Keratinocyte (primary cell): Measurements from ENCODE around the gene FBLN7. TPM values are rescaled to one million over a fixed set of nuclear protein-coding genes. Genes with fewer than 3 reads are reported as not detected.
"Not testable (repeated sequence)": the region's sequence is repeated elsewhere in the genome, so short reads cannot be mapped to it uniquely, and the experiment has no call there.

ENCODE experiments used
- DNase-seq: peaks from one replicate; pipeline ENCODE4 v3.0.0-alpha.2; 2011; ENCODE audit warnings: low read depth, missing footprints, low spot score
- FAIRE-seq: peaks from 2 replicates; lab custom pipeline; 2011; peaks lifted over from hg19 to GRCh38; lab: Jason Lieb, UNC
- H2AFZ ChIP-seq: 2 replicates; pipeline ENCODE4 v1.6.0; 2012; ENCODE audit warnings: low read length, control low read depth, inconsistent platforms; ENCODE audit not compliant: control insufficient read depth
- H3K27ac ChIP-seq: 2 replicates; pipeline ENCODE4 v1.5.1; 2011; ENCODE audit warnings: low read length; ENCODE audit not compliant: control insufficient read depth, insufficient read depth
- H3K27me3 ChIP-seq: 3 replicates; pipeline ENCODE4 v1.6.0; 2011; ENCODE audit warnings: low read length; ENCODE audit not compliant: control insufficient read depth, insufficient read depth; ENCODE audit errors: extremely low read depth
- H3K36me3 ChIP-seq, 2 experiments: 2 replicates in 1 of 2; 3 replicates in 1 of 2; pipeline ENCODE4 v1.5.1; 2011; ENCODE audit warnings: low read length in 2 of 2, mild to moderate bottlenecking in 1 of 2; ENCODE audit not compliant: control insufficient read depth in 2 of 2, insufficient read depth in 2 of 2; ENCODE audit errors: extremely low read depth in 1 of 2
- H3K4me1 ChIP-seq: 3 replicates; pipeline ENCODE4 v1.5.1; 2011; ENCODE audit warnings: low read length; ENCODE audit not compliant: control insufficient read depth, insufficient read depth; ENCODE audit errors: extremely low read depth
- H3K4me2 ChIP-seq: 3 replicates; pipeline ENCODE4 v1.6.0; 2011; ENCODE audit warnings: low read depth, low read length; ENCODE audit not compliant: control insufficient read depth, insufficient read depth; ENCODE audit errors: extremely low read depth
- H3K4me3 ChIP-seq, 3 experiments: fragments of 200-600 bp in 1 of 3; sonication (generic) in 1 of 3; 2 replicates in 2 of 3; 3 replicates in 1 of 3; pipeline ENCODE4 v1.5.1; 2011 to 2016; ENCODE audit warnings: low read length in 3 of 3, mild to moderate bottlenecking in 3 of 3, control low read depth in 2 of 3, inconsistent platforms in 1 of 3, low read depth in 1 of 3, mixed read lengths in 1 of 3, mixed run types in 1 of 3, moderate library complexity in 1 of 3; ENCODE audit not compliant: control insufficient read depth in 2 of 3, insufficient read depth in 2 of 3; ENCODE audit errors: extremely low read depth in 1 of 3
- H3K79me2 ChIP-seq: 2 replicates; pipeline ENCODE4 v1.6.0; 2012; ENCODE audit warnings: low read length; ENCODE audit not compliant: control insufficient read depth, insufficient read depth
- H3K9ac ChIP-seq: 3 replicates; pipeline ENCODE4 v1.6.0; 2011; ENCODE audit warnings: low read length; ENCODE audit not compliant: control insufficient read depth, insufficient read depth; ENCODE audit errors: extremely low read depth
- H3K9me1 ChIP-seq: 3 replicates; pipeline ENCODE4 v1.6.0; 2011; ENCODE audit warnings: low read length; ENCODE audit not compliant: control insufficient read depth, insufficient read depth; ENCODE audit errors: extremely low read depth
- H3K9me3 ChIP-seq: 2 replicates; pipeline ENCODE4 v1.5.1; 2012; ENCODE audit warnings: low read depth, low read length; ENCODE audit not compliant: control insufficient read depth
- H4K20me1 ChIP-seq: 3 replicates; pipeline ENCODE4 v1.6.0; 2011; ENCODE audit warnings: low read length; ENCODE audit not compliant: control insufficient read depth, insufficient read depth; ENCODE audit errors: extremely low read depth
- CTCF ChIP-seq, 3 experiments: IDR thresholded peaks in 1 of 3; conservative IDR thresholded peaks in 1 of 3; optimal IDR thresholded peaks in 1 of 3; 2 replicates in 2 of 3; 3 replicates in 1 of 3; pipeline versions ENCODE3 to v1.5.1; 2011; ENCODE audit warnings: low read length in 3 of 3, mild to moderate bottlenecking in 3 of 3, moderate library complexity in 2 of 3, control low read depth in 1 of 3, inconsistent platforms in 1 of 3; ENCODE audit not compliant: insufficient read depth in 2 of 3; ENCODE audit errors: extremely low read depth in 1 of 3
- EZH2 ChIP-seq: IDR thresholded peaks from one replicate; pipeline ENCODE4 v1.6.1; 2012; ENCODE audit warnings: inconsistent platforms, mild to moderate bottlenecking, low read length, moderate library complexity
- dilution Hi-C: fragments of 300-500 bp; cut with MboI; formaldehyde crosslinking; loops from one replicate; pipeline ENCODE4 v1.7.0; 2020; ENCODE audit warnings: low sequenced_read_pairs; ENCODE audit not compliant: extremely low pct_ligation_motif_present
- polyA plus RNA-seq, 5 experiments: library from polyadenylated mRNA; depleted of rRNA in 3 of 5; stranded (reverse) in 3 of 5; stranded (forward) in 1 of 5; unstranded in 1 of 5; fragments of >200 nt; gene quantifications; 1 replicate in 1 of 5; 2 replicates in 3 of 5; 3 replicates in 1 of 5; pipeline versions ENCODE4 v1.2.1 to v1.2.3, GENCODE V29; 2011 to 2012; ENCODE audit warnings: missing spikeins in 2 of 5, low read depth in 1 of 5, low replicate concordance in 1 of 5

FBLN7 gene
- polyA plus RNA-seq, 1 donor (not counting 4 experiments of a cell fraction or from before 2014, with no cell fraction given): not detected

- dilution Hi-C loops: no loop called here
Measured at GRCh38 chr2:112201696-112202430, 63.7 kb downstream of the FBLN7 start.

DNA sequence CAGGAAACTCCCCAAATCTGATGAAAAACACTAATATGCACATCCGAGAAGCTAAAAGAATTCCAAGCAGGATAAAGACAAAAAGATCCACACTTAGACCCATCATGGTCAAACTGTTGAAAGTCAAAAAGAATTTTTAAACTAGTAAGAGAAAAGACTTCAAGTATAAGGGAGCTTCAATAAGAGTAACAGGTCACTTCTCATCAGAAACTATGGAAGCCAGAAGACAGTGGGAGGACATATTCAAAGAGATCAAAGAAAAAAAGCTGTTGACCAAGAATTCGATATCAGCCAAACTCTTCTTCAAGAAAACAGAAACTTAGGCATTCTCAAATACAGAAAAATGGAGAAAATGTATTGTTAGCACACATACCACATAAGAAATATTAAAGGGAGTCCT is 66.2 kb downstream of the FBLN7 start:
- no peaks in the 10 kb centered on the region for H3K4me1 ChIP-seq
- H3K36me3 ChIP-seq: no peaks in the 10 kb centered on the region
- no peaks in the 10 kb centered on the region for H3K27me3 ChIP-seq
- H3K9me1 ChIP-seq: no peaks in the 10 kb centered on the region
- TF ChIP-seq EZH2 (no peak), CTCF (optimal IDR thresholded peaks at IDR 0.05 in 1 of 3, IDR thresholded peaks at IDR 0.05 in 1 of 3, conservative IDR thresholded peaks at IDR 0.05 in 1 of 3; ENCODE audit: extremely low read depth in 1 of 3, insufficient read depth in 2 of 3, low read length in 3 of 3) (no peak)
- no peaks in the 10 kb centered on the region for H4K20me1 ChIP-seq
- no peak overlapping the region for H3K4me2 ChIP-seq
- dilution Hi-C loops: no loop called here
- no peak for DNase-seq
- H3K79me2 ChIP-seq: no peaks in the 10 kb centered on the region
- no peak overlapping the region for H3K27ac ChIP-seq
- no peak overlapping the region for H2AFZ ChIP-seq
- H3K9me3 ChIP-seq: no peaks in the 10 kb centered on the region
- no peak overlapping the region for H3K4me3 ChIP-seq
- no peak overlapping the region for H3K9ac ChIP-seq
- FAIRE-seq: no peak

More at GRCh38 chr2:112201696-112202430, 63.7 kb downstream of the FBLN7 start:
- Histone ChIP-seq H2AFZ (no peak overlapping the region), H3K27me3 (no peaks in the 10 kb centered on the region), H3K9me3 (no peaks in the 10 kb centered on the region), H3K79me2 (no peaks in the 10 kb centered on the region), H4K20me1 (no peaks in the 10 kb centered on the region), H3K9ac (no peak overlapping the region), H3K4me1 (no peaks in the 10 kb centered on the region), H3K9me1 (no peaks in the 10 kb centered on the region), H3K36me3 (no peaks in the 10 kb centered on the region), H3K27ac (no peak overlapping the region), H3K4me2 (no peak overlapping the region), H3K4me3 (no peak overlapping the region)
- TF ChIP-seq EZH2 (no peak), CTCF (optimal IDR thresholded peaks at IDR 0.05 in 1 of 3, IDR thresholded peaks at IDR 0.05 in 1 of 3, conservative IDR thresholded peaks at IDR 0.05 in 1 of 3; ENCODE audit: extremely low read depth in 1 of 3, insufficient read depth in 2 of 3, low read length in 3 of 3) (no peak)
- DNase-seq (no peak), FAIRE-seq (no peak)

- FAIRE-seq, H3K4me2 ChIP-seq, H3K4me3 ChIP-seq, H3K4me1 ChIP-seq, H3K79me2 ChIP-seq, H3K9me3 ChIP-seq, H3K27me3 ChIP-seq, H3K36me3 ChIP-seq, dilution Hi-C loops, DNase-seq, H2AFZ ChIP-seq, H3K27ac ChIP-seq, H3K9me1 ChIP-seq, H4K20me1 ChIP-seq, H3K9ac ChIP-seq: not testable (repeated sequence)
Measured at GRCh38 chr2:112207905-112208304, 69.7 kb downstream of the FBLN7 start.
